IPS DF 4.7 (cell line): Measurements from ENCODE around the gene RTP1.
"Not testable (repeated sequence)": the region's sequence is repeated elsewhere in the genome, so short reads cannot be mapped to it uniquely, and the experiment has no call there.

Source experiments
- DNase-seq: peaks from one replicate; pipeline ENCODE4 v3.0.0-alpha.2; 2013; ENCODE audit warnings: low spot score; ENCODE audit errors: extremely low read depth

The RTP1 gene

DNA sequence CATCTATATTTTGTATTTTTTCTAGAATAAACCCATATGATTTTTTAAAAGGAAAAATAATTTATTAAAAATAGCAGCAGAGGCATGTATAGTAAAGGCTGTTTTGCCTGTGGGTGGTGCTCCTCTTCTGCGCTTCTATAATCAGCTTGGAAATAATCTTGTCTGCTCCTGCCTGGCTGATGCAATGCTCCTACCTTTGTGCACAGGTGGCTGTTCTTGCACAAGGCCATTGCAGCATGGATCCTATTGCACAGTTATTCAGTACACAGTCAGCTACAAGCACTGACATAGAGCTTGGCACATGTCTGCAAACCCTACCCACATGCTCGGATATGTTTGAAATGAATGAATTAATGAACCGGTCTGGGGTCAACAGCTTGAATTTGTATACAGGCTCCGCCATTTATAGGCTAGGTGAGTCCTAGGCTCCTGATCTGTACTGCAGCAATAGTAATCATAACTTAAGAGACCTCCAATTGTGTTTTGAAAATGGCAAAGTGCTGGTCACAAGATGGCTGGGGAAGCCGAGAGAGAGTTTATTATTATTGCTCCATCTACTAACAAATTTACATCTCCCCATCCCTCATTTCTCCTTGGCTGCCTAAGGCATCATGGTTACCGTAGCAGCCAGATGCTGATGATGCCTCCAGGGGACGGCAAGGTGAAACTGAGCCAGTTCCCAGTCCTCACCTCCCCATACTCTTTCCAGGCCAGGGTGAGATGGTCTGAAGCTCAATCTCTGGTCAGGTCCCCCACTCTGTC, 532 bp upstream of the RTP1 start:
- no peak for DNase-seq

DNA sequence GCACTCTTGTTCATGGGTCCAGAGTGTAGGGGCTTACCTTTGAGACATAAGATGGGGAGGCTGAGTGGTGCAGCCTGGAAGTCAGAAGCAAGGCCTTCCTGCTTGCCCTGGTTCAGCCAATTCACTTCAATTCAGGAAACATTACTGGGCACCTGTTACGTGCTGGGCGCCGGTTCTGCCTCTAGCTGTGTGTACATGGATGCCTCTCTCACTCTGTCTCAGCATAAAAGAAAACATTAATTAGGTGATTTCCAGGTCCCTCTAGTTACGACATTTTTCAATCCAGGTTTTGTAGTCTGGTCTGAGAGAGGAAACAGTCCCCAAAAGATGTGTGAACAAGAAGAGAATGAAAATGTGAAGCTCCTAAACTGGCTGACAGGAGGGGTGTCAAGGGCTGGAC, 1.2 kb downstream of the RTP1 start:
- no peak for DNase-seq

DNA sequence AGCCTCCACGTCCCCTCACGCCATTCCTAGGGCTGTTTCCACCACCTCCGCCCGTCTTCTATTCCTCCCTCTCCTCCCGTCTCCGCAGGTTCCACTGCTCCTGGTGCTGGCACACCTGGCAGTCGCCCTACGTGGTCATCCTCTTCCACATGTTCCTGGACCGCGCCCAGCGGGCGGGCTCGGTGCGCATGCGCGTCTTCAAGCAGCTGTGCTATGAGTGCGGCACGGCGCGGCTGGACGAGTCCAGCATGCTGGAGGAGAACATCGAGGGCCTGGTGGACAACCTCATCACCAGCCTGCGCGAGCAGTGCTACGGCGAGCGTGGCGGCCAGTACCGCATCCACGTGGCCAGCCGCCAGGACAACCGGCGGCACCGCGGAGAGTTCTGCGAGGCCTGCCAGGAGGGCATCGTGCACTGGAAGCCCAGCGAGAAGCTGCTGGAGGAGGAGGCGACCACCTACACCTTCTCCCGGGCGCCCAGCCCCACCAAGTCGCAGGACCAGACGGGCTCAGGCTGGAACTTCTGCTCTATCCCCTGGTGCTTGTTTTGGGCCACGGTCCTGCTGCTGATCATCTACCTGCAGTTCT, 2.3 kb downstream of the RTP1 start:
- not testable (repeated sequence) for DNase-seq

- no peak for DNase-seq
Observed at GRCh38 chr3:187205683-187206082, 8.4 kb downstream of the RTP1 start.

GRCh38 chr3:187207062-187207461, 9.8 kb downstream of the RTP1 start:
- no peak for DNase-seq

- no peak for DNase-seq
Observed at GRCh38 chr3:187207624-187208023, 10.3 kb downstream of the RTP1 start.

GRCh38 chr3:187208159-187208558, 10.9 kb downstream of the RTP1 start:
- DNase-seq = no peak

DNA sequence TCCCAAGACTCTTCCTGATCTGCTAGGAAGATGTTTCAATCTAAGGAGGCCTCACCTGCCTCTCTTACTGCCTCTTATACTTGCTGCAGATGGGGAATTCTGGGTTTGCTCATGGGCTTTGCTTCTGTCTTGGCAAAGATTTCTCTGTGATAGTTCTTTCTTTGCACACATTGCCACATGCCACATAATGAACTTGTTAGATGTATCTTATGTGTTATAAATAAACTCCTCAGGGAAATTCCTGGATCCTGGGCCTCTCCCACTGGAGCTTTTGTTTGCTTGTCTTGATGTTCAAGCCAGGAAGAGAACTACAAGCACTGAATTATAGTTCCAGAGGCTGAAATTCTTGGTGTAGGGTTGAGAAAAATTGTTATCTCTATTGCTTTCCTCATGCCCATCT, 12.2 kb downstream of the RTP1 start:
- DNase-seq = no peak

DNA sequence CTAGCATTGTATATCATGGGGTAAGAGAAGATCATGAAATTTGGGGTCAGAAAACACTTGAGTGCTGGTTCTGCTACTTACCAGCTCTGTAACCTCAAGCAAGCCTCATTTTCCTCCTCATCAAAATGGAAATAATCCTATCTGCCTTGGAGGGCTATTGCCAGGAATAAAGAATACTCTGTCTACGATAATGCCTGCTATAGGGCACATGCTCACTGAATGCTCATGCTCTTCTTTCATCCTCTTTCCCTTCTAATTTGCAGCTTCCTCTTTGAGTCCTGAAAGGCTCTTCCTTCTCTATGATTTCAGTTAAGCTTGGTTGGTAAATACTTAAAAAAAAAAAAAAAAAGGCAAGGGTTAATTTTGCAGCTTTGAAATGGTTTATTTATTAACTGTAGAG, 12.8 kb downstream of the RTP1 start:
- DNase-seq = no peak

DNA sequence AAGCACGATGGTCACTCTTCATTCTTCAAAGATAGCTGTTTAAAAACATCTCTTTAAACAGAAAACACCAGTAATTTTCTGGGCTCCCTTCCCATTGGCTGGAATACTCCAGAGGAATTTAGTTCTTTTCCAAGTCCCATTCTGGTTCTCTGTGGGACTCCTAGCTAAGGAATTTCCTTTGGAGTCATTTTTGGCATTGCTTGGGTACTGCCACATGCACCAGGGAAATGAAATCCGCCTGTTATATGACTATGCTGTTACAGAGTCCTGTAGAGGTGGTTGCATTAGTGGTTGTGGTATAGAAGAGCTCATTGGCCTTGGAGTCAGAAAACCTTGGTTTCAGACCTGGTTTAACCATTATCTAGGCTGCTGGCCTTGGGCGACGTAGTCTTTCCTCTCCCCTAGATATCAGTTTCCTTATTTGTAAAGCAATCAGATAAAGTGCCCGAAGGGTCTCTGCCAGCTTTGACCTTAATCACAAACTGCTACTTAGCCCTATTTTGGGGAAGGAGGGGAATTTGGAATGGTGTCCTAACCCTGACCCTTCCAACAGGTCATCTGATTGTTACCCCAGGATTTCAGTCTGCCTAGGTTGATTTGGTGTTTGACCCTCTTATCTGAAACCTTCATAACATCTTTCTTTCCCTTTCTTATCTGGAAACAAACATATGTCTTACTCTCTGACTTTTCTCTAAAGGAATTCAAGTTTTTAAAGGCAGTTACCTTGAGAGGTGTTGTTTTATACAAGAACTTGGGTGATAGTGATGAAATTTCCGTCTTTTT, 13.4 kb downstream of the RTP1 start:
- DNase-seq = peak; percentile 74

GRCh38 chr3:187211532-187212195, 14.4 kb downstream of the RTP1 start:
- no peak for DNase-seq

DNA sequence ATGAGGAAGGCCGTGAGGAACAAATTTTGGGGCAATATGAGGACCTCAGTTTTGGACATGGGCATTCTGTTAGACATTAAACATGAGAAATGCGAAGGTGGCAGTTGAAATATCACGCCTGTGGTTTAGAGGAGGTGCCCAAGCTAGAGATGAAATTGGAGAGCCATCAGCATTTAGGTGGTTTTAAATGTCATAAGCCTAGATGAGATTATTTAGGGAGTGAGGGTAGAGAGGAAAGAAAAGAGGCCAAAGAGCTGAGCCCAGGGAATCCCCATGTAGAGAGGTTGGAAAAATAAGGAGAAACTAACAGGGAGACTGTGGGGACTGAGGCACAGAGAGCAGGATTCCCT, 14.9 kb downstream of the RTP1 start:
- DNase-seq = no peak

- DNase-seq = no peak
Observed at GRCh38 chr3:187212705-187213104, 15.4 kb downstream of the RTP1 start.

GRCh38 chr3:187213616-187214015, 16.3 kb downstream of the RTP1 start:
- DNase-seq = no peak

- DNase-seq = no peak
Observed at GRCh38 chr3:187215460-187215859, 18.2 kb downstream of the RTP1 start.

DNA sequence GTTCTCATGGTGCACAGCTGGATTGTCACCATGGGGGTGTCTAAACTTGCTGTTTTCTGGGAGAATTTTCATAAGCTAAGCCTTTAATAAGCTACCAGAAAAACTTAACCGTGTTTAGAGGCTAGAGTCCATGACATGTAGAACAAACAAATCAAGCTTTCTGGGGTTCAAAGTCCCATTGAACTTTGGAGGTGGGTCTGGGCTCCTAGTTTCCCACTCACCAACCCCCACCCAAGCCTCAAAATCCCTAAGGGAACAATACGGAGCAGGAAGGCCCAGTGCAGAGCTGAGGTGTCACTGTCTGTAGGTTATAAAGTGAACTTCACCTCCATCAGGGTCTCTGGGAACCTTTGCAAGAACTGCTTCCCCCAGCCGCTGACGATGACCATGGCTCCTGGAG, 25.5 kb downstream of the RTP1 start:
- DNase-seq = no peak

DNA sequence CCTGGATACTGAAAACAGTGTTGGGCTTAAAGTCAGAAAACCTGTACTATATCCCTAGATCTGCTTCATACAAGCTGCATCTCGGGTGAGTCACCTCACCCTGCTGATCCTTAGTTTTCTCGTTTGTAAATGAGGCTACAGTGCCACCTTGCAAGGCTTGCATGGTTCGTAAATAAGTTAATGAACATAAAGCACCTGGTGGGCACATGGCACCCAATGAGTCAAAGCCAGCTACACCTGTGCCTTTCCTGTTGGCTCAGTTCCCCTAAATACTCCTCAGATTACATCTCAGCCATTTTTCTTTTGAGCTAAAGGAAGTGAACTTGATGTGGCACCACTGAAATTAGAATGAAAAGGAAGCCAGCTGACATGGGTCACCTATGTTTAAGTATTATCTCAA, 26.5 kb downstream of the RTP1 start:
- no peak for DNase-seq

- DNase-seq = no peak
Observed at GRCh38 chr3:187227658-187228258, 30.5 kb downstream of the RTP1 start.

DNA sequence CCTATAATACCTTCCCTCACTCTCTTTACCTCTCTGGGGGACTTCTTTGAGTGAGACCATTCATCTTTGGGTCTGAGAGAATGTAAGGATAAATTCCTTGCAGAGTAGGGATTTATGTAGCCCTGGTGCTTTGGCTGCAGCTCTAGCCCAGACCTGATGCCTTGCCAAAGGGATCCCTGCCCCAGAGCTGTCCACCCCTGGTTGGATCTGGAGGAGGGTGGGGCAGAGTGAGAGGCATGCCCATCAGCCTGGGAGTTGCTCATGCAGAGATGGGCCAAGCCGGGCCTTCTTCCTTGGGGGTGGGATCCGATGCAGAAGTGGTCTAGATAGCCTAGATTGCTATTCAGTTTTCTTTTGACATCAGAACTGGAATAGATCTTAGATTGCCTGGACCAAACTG, 31.5 kb downstream of the RTP1 start:
- no peak for DNase-seq

DNA sequence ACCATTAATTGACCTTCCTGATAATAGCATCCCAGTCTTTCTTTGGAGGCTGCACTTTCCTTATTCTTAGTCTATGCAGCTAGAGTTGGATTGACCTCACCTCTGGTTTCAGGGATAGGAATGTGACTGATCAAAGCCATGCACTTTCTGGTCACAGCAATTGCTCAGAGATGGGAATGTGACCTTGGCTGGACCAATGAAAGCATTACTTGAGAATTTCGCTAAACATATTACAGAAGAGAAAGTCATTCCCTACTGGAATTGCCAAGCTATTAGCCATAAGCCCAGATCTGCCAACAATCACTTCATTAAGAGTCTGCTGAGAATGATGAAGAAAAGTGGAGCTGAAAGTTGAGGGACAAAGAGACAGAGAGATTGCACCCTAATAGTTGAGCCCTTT, 32.7 kb downstream of the RTP1 start:
- DNase-seq = no peak

- no peak for DNase-seq
Observed at GRCh38 chr3:187236962-187237361, 39.7 kb downstream of the RTP1 start.

DNA sequence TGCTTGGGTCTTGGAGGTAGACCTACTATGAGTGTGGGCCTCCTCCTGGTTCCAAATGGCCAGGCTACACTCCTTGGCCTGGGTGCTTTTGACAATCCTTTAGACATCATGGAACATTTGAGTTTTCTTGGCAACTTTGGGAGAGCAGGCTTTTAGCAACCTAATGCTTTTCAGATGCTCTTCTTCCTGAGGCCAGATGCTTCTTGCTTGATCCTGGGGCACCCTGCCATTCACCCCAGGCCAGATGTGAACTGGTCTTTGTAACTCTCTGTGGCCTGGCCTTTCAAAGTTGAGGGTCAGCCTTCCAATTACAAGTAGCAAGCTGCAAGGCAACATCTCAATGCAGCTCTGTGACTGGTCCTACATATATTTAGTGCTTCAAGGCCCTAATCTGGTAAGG, 40.5 kb downstream of the RTP1 start:
- no peak for DNase-seq
